Measurements from ENCODE around the gene SSC5D. TPM values are rescaled to one million over a fixed set of nuclear protein-coding genes. Genes with fewer than 3 reads are reported as not detected.

SSC5D gene
- total RNA-seq, 2 experiments from 2014 or later: 0.50 to 2.7 TPM

DNA sequence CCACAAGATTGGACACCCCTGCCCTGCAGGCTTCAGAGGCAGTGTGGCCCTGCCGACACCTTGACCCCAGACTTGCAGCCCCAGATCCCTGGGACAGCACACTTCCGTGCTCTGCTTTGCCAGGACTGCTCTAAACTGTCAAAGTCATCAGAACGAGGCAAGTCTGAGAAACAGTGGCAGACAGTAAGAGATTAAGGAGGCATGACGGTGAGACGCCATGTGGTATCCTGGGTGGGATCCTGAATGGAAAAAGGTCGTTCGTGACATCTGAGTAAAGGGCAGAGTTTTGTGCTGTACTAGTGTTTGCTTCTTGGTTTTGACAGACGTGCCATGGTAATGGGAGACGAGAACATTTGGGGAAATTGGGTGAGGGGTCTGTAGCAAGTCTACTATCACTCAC lies 78.6 kb downstream of the SSC5D start:
- CTCF ChIA-PET (ENCODE audit: unreplicated experiment): no interaction called here
- Histone ChIP-seq H2AFZ (ENCODE audit: low read length) (no peak overlapping the region), H3K9me2 (ENCODE audit: insufficient read depth, low read length) (no peaks in the 10 kb centered on the region), H3K9me3 (ENCODE audit: low read length) (no peaks in the 10 kb centered on the region), H4K20me1 (ENCODE audit: insufficient read depth, low read length) (no peaks in the 10 kb centered on the region), H3K27ac (ENCODE audit: low read depth, low read length, poor library complexity, severe bottlenecking) (no peak overlapping the region), H3K4me3 (ENCODE audit: low read depth, low read length, poor library complexity, severe bottlenecking) (no peak overlapping the region), H3K36me3 (ENCODE audit: insufficient read depth, low read length) (no peaks in the 10 kb centered on the region), H3K79me2 (ENCODE audit: insufficient read depth, low read depth, low read length) (no peaks in the 10 kb centered on the region), H3K4me1 (ENCODE audit: insufficient read depth, low read length, poor library complexity, severe bottlenecking) (no peaks in the 10 kb centered on the region), H3K4me2 (ENCODE audit: low read length) (no peak overlapping the region)
- intact Hi-C loops (cut with micrococcal nuclease; ENCODE audit: unreplicated experiment): no loop called here
- POLR2A ChIA-PET: no interaction called here
- DNase-seq (ENCODE audit: low spot score): no peak
- no TSS peak for BruUV-seq (replicated peaks)
- no peak for TF ChIP-seq EZH2phosphoT487 (IDR thresholded peaks at IDR 0.05; ENCODE audit: borderline replicate concordance, low read depth, low read length)
- TF ChIP-seq, protein P1, sequence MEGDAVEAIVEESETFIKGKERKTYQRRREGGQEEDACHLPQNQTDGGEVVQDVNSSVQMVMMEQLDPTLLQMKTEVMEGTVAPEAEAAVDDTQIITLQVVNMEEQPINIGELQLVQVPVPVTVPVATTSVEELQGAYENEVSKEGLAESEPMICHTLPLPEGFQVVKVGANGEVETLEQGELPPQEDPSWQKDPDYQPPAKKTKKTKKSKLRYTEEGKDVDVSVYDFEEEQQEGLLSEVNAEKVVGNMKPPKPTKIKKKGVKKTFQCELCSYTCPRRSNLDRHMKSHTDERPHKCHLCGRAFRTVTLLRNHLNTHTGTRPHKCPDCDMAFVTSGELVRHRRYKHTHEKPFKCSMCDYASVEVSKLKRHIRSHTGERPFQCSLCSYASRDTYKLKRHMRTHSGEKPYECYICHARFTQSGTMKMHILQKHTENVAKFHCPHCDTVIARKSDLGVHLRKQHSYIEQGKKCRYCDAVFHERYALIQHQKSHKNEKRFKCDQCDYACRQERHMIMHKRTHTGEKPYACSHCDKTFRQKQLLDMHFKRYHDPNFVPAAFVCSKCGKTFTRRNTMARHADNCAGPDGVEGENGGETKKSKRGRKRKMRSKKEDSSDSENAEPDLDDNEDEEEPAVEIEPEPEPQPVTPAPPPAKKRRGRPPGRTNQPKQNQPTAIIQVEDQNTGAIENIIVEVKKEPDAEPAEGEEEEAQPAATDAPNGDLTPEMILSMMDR (conservative IDR thresholded peaks at IDR 0.05; ENCODE audit: low read length): no peak

DNA sequence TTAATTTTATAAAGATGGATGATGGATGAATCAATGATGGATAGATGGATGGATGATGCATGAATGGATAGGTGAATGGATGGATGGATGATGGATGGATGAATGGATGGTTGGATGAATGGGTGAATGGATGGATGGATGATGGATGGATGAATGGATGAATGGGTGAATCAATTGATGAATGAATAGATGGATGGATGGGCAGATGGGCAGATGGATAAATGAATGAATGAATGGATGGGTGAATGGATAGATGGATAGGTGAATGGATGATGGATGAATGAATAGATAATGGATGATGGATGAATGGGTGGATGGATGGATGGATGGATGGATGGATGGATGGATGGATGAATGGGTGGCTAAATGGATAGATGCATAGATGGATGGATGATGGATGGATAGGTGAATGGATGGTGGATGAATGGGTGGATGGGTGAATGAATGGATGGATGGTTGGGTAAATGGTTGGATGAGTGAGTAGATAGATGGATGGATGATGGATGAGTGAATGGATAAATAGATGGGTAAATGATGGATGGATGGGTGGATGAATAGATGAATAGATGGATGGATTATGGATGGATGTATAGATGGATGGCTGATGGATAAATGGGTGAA lies 79.6 kb downstream of the SSC5D start:
- H2AFZ ChIP-seq (ENCODE audit: low read length): no peak overlapping the region
- H4K20me1 ChIP-seq (ENCODE audit: insufficient read depth, low read length): no peaks in the 10 kb centered on the region
- ChIA-PET CTCF (ENCODE audit: unreplicated experiment) (no interaction called here), POLR2A (no interaction called here)
- no peak overlapping the region for H3K27ac ChIP-seq (ENCODE audit: low read depth, low read length, poor library complexity, severe bottlenecking)
- no peaks in the 10 kb centered on the region for H3K4me1 ChIP-seq (ENCODE audit: insufficient read depth, low read length, poor library complexity, severe bottlenecking)
- no TSS peak for BruUV-seq (replicated peaks)
- H3K4me3 ChIP-seq (ENCODE audit: low read depth, low read length, poor library complexity, severe bottlenecking): no peak overlapping the region
- intact Hi-C loops (cut with micrococcal nuclease; ENCODE audit: unreplicated experiment): no loop called here
- no peak for DNase-seq (ENCODE audit: low spot score)
- H3K9me2 ChIP-seq (ENCODE audit: insufficient read depth, low read length): no peaks in the 10 kb centered on the region
- no peaks in the 10 kb centered on the region for H3K36me3 ChIP-seq (ENCODE audit: insufficient read depth, low read length)
- no peaks in the 10 kb centered on the region for H3K9me3 ChIP-seq (ENCODE audit: low read length)
- TF ChIP-seq EZH2phosphoT487 (IDR thresholded peaks at IDR 0.05; ENCODE audit: borderline replicate concordance, low read depth, low read length): no peak
- no peaks in the 10 kb centered on the region for H3K79me2 ChIP-seq (ENCODE audit: insufficient read depth, low read depth, low read length)
- H3K4me2 ChIP-seq (ENCODE audit: low read length): no peak overlapping the region

Other genes with a start within 250 kb of the SSC5D start
- gene PPP6R1, start 229.4 kb upstream of the SSC5D start, total RNA-seq (2014; rRNA removed; shearing (Covaris generic)): 82.0 and 89.6 TPM in 2 replicates
- 156 and 161 TPM in 2 replicates for gene PPP6R1, start 229.4 kb upstream of the SSC5D start, total RNA-seq (2022)
- gene HSPBP1, start 208.3 kb upstream of the SSC5D start, total RNA-seq (2014; rRNA removed; shearing (Covaris generic)): 41.3 and 50.5 TPM in 2 replicates
- 31.9 and 38.7 TPM in 2 replicates for gene HSPBP1, start 208.3 kb upstream of the SSC5D start, total RNA-seq (2022)
- 15.9 and 16.1 TPM in 2 replicates for gene BRSK1, start 204.4 kb upstream of the SSC5D start, total RNA-seq (2014; rRNA removed; shearing (Covaris generic))
- gene BRSK1, start 204.4 kb upstream of the SSC5D start, total RNA-seq (2022): 23.9 and 25.7 TPM in 2 replicates
- gene TMEM150B, start 163.1 kb upstream of the SSC5D start, total RNA-seq (2014; rRNA removed; shearing (Covaris generic)): not detected in 2 replicates
- gene TMEM150B, start 163.1 kb upstream of the SSC5D start, total RNA-seq (2022): not detected in 2 replicates
- 21.2 and 22.8 TPM in 2 replicates for gene KMT5C, start 148.6 kb upstream of the SSC5D start, total RNA-seq (2014; rRNA removed; shearing (Covaris generic))
- 36.1 and 43.4 TPM in 2 replicates for gene KMT5C, start 148.6 kb upstream of the SSC5D start, total RNA-seq (2022)
- not detected in 2 replicates for gene COX6B2, start 133.7 kb upstream of the SSC5D start, total RNA-seq (2014; rRNA removed; shearing (Covaris generic))
- gene COX6B2, start 133.7 kb upstream of the SSC5D start, total RNA-seq (2022): not detected in 2 replicates
- gene GARIN5B, start 125.2 kb upstream of the SSC5D start, total RNA-seq (2014; rRNA removed; shearing (Covaris generic)): not detected in 2 replicates
- not detected in 2 replicates for gene GARIN5B, start 125.2 kb upstream of the SSC5D start, total RNA-seq (2022)
- 0.32 TPM in 1 of 2 replicates, not detected in the other for gene IL11, start 118.0 kb upstream of the SSC5D start, total RNA-seq (2014; rRNA removed; shearing (Covaris generic))
- 0.46 and 0.55 TPM in 2 replicates for gene IL11, start 118.0 kb upstream of the SSC5D start, total RNA-seq (2022)
- not detected in 2 replicates for gene TMEM190, start 111.6 kb upstream of the SSC5D start, total RNA-seq (2014; rRNA removed; shearing (Covaris generic))
- gene TMEM190, start 111.6 kb upstream of the SSC5D start, total RNA-seq (2022): not detected in 2 replicates
- gene TMEM238, start 104.1 kb upstream of the SSC5D start, total RNA-seq (2014; rRNA removed; shearing (Covaris generic)): 2.6 and 2.7 TPM in 2 replicates
- gene TMEM238, start 104.1 kb upstream of the SSC5D start, total RNA-seq (2022): 6.5 and 7.1 TPM in 2 replicates
- gene RPL28, start 102.5 kb upstream of the SSC5D start, total RNA-seq (2014; rRNA removed; shearing (Covaris generic)): 847 and 872 TPM in 2 replicates
- 2,656 and 3,234 TPM in 2 replicates for gene RPL28, start 102.5 kb upstream of the SSC5D start, total RNA-seq (2022)
- 682 and 848 TPM in 2 replicates for gene UBE2S, start 80.6 kb upstream of the SSC5D start, total RNA-seq (2014; rRNA removed; shearing (Covaris generic))
- 285 and 321 TPM in 2 replicates for gene UBE2S, start 80.6 kb upstream of the SSC5D start, total RNA-seq (2022)
- gene SHISA7, start 45.1 kb upstream of the SSC5D start, total RNA-seq (2014; rRNA removed; shearing (Covaris generic)): not detected in 2 replicates
- gene SHISA7, start 45.1 kb upstream of the SSC5D start, total RNA-seq (2022): not detected in 2 replicates
- 89.5 and 115 TPM in 2 replicates for gene ISOC2, start 26.8 kb upstream of the SSC5D start, total RNA-seq (2014; rRNA removed; shearing (Covaris generic))
- 37.0 and 37.7 TPM in 2 replicates for gene ISOC2, start 26.8 kb upstream of the SSC5D start, total RNA-seq (2022)
- not detected in 2 replicates for gene C19orf85, start 23.7 kb upstream of the SSC5D start, total RNA-seq (2014; rRNA removed; shearing (Covaris generic))
- gene C19orf85, start 23.7 kb upstream of the SSC5D start, total RNA-seq (2022): not detected in 2 replicates
- 1.8 and 5.2 TPM in 2 replicates for gene ZNF628, start 11.8 kb upstream of the SSC5D start, total RNA-seq (2014; rRNA removed; shearing (Covaris generic))
- 8.6 and 10.6 TPM in 2 replicates for gene ZNF628, start 11.8 kb upstream of the SSC5D start, total RNA-seq (2022)
- gene NAT14, start 3.2 kb upstream of the SSC5D start, total RNA-seq (2014; rRNA removed; shearing (Covaris generic)): 29.1 and 33.2 TPM in 2 replicates
- gene NAT14, start 3.2 kb upstream of the SSC5D start, total RNA-seq (2022): 24.2 and 28.3 TPM in 2 replicates
- not detected in 2 replicates for gene SBK2, start 48.7 kb downstream of the SSC5D start, total RNA-seq (2014; rRNA removed; shearing (Covaris generic))
- gene SBK2, start 48.7 kb downstream of the SSC5D start, total RNA-seq (2022): not detected in 2 replicates
- not detected in 2 replicates for gene SBK3, start 57.1 kb downstream of the SSC5D start, total RNA-seq (2014; rRNA removed; shearing (Covaris generic))
- gene SBK3, start 57.1 kb downstream of the SSC5D start, total RNA-seq (2022): 0.34 and 0.68 TPM in 2 replicates
- 4.1 and 6.1 TPM in 2 replicates for gene ZNF579, start 92.4 kb downstream of the SSC5D start, total RNA-seq (2014; rRNA removed; shearing (Covaris generic))
- gene ZNF579, start 92.4 kb downstream of the SSC5D start, total RNA-seq (2022): 11.1 and 11.6 TPM in 2 replicates
- 6.0 and 6.8 TPM in 2 replicates for gene FIZ1, start 111.1 kb downstream of the SSC5D start, total RNA-seq (2014; rRNA removed; shearing (Covaris generic))
- gene FIZ1, start 111.1 kb downstream of the SSC5D start, total RNA-seq (2022): 17.1 and 18.0 TPM in 2 replicates
- 14.5 and 21.6 TPM in 2 replicates for gene ZNF524, start 111.9 kb downstream of the SSC5D start, total RNA-seq (2014; rRNA removed; shearing (Covaris generic))
- 9.2 and 12.3 TPM in 2 replicates for gene ZNF524, start 111.9 kb downstream of the SSC5D start, total RNA-seq (2022)
- gene ZNF865, start 117.2 kb downstream of the SSC5D start, total RNA-seq (2014; rRNA removed; shearing (Covaris generic)): 2.1 and 3.0 TPM in 2 replicates
- 11.3 and 13.0 TPM in 2 replicates for gene ZNF865, start 117.2 kb downstream of the SSC5D start, total RNA-seq (2022)
- gene ZNF784, start 136.1 kb downstream of the SSC5D start, total RNA-seq (2014; rRNA removed; shearing (Covaris generic)): 3.4 and 6.6 TPM in 2 replicates
- gene ZNF784, start 136.1 kb downstream of the SSC5D start, total RNA-seq (2022): 4.0 and 5.4 TPM in 2 replicates
- 17.6 and 24.4 TPM in 2 replicates for gene ZNF580, start 152.6 kb downstream of the SSC5D start, total RNA-seq (2014; rRNA removed; shearing (Covaris generic))
- gene ZNF580, start 152.6 kb downstream of the SSC5D start, total RNA-seq (2022): 50.0 and 52.1 TPM in 2 replicates
- gene ZNF581, start 155.2 kb downstream of the SSC5D start, total RNA-seq (2014; rRNA removed; shearing (Covaris generic)): 26.6 and 44.5 TPM in 2 replicates
- 39.7 and 41.8 TPM in 2 replicates for gene ZNF581, start 155.2 kb downstream of the SSC5D start, total RNA-seq (2022)
- 29.4 and 30.1 TPM in 2 replicates for gene CCDC106, start 159.8 kb downstream of the SSC5D start, total RNA-seq (2014; rRNA removed; shearing (Covaris generic))
- 29.0 and 30.9 TPM in 2 replicates for gene CCDC106, start 159.8 kb downstream of the SSC5D start, total RNA-seq (2022)
- gene U2AF2, start 166.6 kb downstream of the SSC5D start, total RNA-seq (2014; rRNA removed; shearing (Covaris generic)): 193 and 211 TPM in 2 replicates
- 233 and 264 TPM in 2 replicates for gene U2AF2, start 166.6 kb downstream of the SSC5D start, total RNA-seq (2022)
- gene EPN1, start 186.8 kb downstream of the SSC5D start, total RNA-seq (2014; rRNA removed; shearing (Covaris generic)): 40.5 and 46.3 TPM in 2 replicates
- gene EPN1, start 186.8 kb downstream of the SSC5D start, total RNA-seq (2022): 120 and 121 TPM in 2 replicates
- 0.21 TPM in 1 of 2 replicates, not detected in the other for gene NLRP9, start 250.0 kb downstream of the SSC5D start, total RNA-seq (2014; rRNA removed; shearing (Covaris generic))
- 0.17 TPM in 1 of 2 replicates, not detected in the other for gene NLRP9, start 250.0 kb downstream of the SSC5D start, total RNA-seq (2022)

Measured in OCI-LY7 (cell line).